Stimulated activated CD8-positive, alpha-beta memory T cell treated with anti-CD3 and anti-CD28 coated beads, Interleukin-15, amount 100 ng/mL, for 4 hours (primary cell): ENCODE measurements around the gene MALL.
"Not testable (repeated sequence)": the region's sequence is repeated elsewhere in the genome, so short reads cannot be mapped to it uniquely, and the experiment has no call there.

Source experiments
- DNase-seq, 2 donors: peaks; one replicate each; pipeline ENCODE4 v3.0.0-alpha.2; 2020; ENCODE audit warnings: low read depth in 2 of 2

The MALL gene

DNA sequence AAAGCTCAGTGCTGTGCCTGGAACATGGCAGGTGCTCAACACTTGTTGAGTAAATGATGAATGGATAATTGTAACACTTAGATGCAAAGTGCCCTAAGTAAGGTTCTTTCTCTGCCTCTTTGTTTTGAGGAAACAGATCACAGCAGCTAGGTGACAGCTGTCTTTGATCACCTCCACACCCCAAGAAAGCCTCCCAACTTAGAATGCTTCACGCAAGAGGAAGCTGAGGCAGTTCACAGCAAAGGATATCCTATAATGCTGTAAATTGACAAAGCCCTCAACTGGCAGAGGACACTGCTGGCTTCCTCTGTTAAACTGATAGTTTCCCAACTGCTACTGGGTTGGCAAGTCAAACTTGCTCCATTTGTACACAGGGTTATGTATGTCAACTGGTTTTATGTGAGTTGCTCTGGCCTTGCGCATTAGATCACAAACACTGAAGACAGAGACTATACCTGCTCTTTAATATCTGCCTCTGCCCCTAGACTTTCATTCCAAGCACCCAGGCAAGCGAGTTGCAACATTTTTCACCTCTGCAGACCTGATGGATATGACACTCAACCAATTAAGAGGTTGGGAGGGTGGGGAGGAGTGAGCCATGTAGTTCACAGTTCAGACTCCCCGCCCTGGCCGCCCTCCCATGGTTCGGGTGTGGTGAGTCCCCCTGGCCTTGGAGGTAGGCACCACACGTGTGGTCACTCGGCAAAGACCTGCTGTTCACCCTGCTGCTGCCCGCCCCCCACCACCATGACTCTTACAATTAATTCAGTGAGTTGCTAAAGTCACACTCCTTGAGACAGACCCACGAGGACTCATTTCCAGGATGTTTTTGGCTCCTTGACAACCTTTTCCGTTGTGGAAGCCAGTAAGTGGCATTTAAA, 4.8 kb upstream of the MALL start:
- DNase-seq = no peak

DNA sequence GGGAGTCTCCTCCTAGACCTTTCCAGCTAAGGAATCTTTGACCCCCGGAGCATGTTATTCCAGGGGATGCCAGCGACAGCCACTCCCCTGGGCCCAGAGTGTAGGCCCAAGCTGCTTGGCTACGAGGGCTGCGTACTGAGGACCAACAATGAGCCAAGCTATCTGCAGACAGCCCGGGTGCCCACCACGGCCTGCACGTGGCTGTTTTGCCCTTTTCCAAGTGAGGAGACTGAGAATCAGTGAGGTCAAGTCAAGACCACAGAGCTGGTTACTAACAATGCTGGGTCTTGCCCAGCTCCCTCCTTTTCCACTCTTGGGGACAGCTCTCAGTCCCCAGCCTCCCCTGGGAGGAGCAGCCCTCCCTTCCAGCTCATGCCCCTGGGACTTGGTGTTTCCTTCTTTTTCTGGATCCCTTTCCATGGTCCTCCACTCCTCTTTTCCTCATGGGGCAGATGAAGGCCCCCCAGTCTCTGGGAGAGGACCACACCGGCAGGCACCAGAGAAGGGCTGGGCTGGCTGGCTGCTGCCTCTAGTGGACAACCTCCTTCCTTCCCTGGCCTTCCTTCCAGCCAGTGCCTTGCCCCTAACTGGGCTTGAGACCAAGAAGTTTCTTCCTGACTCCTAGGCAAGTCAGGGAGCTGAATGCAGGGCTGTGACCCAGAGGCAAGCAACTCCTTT, 550 bp upstream of the MALL start:
- no peak for DNase-seq

DNA sequence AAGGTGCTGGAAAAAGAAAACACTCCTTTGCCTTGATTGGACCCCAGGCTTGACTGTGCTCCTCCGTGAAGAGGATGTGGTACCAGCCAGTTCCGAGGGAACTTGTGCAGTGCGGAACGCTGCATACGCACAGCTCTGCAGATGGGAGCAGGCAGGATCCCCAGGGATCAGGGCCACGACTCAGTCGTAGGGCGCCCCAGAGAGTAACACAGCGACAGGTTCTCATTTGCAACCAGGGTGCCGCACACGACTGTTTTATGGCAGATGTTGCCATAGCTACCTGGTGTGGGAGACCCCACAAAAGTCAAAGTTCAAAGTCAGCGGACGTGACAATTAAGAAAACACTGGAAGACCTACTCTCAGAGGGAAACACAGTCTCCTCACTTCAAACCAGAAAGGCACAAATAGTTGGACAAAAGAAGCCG, 779 bp downstream of the MALL start:
- no peak for DNase-seq

DNA sequence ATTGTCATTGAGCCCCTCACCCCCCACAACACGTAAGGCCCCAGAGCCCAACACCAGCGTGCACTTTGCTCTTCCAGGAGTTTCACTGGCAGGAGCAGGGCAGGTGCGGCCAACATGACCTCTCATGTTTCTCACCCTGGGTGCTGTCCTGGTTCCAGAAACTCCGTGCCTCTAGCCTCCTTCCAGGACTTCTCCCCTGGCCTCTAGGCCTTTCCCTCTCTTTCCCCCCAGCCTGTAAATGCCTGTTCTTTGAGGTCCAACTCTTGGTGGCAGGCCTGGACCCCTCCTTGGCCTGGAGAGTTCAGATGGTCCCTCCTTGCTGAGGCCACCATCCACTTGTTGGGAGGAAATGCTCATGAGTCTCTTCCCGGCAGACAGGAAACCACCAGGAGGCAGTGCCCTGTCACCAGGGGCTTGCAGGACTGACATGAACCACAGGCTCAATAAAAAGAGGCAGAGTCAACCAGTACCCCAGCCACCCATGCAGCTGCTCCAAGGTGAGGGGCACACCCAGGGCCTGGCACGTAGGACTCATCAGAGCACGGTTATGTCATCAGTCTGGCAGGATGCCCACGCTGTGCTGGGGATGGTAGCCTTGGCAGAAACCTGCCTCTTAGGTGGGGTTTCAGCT, 1.5 kb downstream of the MALL start:
- DNase-seq = no peak

DNA sequence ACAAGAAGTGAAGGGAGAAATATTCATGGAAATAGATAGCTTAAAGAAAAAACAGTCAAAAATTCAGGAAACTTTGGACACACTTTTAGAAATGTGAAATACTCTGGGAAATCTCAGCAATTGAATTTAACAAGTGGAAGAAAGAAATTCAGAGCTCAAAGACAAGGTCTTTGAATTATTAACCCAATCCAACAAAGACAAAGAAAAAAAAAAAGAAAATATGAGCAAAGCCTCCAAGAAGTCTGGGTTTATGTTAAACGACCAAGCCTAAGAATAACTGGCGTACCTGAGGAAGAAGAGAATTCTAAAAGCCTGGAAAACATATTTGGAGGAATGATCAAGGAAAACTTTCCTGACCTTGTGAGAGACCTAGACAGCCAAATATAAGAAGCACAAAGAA, 7.3 kb downstream of the MALL start:
- DNase-seq = not testable (repeated sequence)

DNA sequence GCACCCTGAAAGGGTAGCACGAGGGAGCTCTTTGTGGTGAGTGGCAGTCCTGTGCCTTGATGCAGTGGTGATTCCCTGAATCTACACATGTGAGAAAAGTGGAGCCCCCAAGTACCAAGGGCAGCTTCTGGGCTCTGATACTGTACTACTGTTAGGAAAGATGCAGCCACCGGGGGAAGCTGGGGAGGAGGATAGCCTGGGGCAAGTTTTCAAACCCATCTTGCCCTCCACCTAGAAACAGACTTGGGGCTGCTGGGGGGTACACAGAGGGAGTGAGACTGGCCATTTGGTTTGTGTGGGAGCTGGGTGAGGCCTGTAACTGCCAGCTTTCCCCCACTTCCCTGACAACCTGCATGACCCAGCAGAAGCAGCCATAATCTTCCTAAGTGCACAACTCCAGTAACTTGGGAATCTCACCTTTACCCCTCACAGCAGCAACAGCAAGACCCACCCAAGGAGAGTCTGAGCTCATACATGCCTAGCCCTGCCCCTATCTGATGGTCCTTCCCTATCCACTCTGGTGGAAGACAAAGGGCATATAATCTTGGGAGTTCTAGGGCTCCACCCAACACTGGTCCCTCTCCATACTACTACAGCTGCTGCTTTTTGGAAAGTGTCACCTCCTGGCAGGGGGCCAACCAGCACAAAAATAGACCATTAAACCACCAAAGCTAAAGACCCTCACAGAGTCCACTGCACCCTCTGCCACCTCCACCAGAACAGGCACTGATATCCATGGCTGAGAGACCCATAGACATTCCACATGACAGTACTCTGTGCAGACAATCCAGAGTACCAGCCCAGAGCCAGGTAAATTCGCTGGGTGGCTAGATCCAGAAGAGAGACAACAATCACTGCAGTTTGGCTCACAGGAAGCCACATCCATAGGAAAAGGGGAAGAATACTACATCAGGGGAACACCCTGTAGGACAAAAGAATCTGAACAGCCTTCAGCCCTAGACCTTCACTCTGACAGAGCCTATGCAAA, 8.2 kb downstream of the MALL start:
- DNase-seq = no peak

DNA sequence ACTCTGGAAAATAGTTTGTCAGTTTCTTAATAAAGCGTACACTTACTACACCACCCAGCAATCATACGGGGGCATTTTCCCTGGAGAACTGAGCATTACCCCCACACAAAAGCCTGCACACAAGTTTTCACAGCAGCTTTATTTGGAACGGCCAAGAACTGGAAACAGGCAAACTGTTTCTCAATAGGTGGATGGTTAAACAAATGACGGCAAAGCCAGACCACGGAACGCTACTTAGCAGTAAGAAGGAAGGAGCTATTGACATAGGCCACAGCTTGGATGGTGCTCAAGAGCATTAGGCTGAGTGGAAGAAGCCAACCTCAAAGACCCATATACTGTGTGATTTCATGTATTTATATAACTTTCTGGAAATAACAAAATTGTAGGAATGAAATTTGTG, 9.0 kb downstream of the MALL start:
- DNase-seq = no peak

DNA sequence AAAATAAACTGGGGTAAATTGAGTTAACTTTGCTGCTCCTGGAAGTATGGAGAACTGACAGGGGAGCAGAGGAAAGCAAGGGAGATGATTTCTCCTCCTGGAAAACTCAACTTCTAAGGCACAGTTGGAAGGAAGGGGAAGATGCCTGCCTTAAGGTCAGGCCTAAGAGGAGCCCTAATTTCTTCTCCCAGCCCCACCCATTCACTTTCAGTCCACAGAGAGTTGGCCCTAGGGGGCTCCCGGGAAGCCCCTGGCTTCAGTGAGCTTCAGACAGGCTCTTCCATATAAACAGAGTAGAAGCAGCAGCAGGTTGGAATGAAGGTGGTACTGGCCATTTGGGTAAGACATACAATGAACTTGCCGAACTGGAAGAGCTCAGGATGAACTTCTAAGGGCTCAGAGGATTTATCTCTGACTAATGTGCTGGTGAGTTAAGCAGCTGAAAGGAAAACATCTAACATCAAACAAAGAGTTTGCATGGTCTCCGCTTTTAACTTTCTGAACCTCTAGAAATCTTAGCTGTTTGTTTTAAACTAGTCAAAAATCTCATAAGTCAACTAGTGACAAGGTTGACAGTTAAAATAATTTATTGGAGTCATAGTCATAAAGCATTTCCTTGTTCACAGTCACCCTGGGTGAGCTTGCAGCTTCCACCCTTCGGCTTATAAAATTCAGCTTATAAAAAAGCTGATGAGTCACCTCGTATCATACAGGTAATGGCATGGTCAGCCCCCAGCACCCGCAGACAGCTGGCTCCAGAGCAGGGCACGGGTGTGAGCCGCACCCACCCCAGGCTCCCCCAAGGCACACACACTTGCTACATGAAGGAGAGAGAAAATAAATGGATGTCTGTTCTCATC, 9.8 kb downstream of the MALL start:
- no peak for DNase-seq

DNA sequence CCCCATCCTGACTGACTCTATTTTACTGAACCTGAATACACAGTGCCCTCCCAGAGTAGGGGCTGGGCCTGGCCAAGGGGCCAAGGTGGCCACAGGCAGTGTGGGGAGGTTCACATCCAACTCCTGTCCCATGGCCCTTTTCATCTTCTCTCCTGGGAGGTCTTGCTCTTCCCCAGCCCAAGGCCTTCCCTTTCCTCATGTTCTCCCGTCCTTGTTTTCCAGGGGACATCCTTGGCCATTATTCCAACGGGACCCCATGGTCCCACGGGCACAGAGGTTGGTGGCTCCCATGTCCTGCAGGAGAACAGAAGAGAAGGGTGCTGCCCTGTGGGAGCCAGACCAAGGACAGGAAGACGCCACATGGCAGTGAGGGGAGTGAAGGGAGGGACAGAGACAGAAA, 10.4 kb downstream of the MALL start:
- no peak for DNase-seq

DNA sequence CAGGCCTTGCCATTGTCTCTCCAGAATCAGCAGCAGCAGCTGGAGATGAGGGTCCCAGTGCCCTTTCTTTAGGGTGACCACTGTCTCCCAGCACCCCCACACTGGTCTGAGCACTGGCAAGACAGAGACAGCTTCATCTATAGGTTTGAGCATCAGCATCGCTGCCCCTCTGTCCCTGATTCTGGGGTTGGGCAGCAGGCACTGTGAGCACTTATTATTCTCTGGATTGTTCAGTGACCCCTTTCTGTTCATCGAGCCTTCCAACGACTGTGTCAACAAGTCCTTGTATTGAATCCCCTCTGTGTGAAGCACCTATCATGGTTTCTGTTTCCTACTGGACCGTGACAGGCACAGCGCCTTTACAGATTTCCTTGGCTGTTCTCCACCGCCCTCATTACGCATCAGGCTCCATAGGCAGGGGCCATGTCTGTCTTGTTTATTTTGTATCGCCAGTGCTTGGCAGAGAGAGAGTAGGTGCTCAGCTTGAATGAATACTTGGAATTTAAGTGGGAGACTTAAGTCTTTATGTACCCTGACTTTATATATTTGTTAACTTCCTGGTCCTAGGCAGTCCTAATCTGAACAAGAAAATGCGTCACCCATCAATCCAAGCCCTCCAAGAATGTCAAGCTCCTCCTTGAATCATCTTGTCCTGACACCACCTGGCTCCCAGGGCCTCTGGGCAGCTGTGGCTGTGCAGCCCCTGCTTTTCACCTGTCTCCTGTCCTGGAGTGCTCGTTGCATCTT, 11.4 kb downstream of the MALL start:
- no peak for DNase-seq

DNA sequence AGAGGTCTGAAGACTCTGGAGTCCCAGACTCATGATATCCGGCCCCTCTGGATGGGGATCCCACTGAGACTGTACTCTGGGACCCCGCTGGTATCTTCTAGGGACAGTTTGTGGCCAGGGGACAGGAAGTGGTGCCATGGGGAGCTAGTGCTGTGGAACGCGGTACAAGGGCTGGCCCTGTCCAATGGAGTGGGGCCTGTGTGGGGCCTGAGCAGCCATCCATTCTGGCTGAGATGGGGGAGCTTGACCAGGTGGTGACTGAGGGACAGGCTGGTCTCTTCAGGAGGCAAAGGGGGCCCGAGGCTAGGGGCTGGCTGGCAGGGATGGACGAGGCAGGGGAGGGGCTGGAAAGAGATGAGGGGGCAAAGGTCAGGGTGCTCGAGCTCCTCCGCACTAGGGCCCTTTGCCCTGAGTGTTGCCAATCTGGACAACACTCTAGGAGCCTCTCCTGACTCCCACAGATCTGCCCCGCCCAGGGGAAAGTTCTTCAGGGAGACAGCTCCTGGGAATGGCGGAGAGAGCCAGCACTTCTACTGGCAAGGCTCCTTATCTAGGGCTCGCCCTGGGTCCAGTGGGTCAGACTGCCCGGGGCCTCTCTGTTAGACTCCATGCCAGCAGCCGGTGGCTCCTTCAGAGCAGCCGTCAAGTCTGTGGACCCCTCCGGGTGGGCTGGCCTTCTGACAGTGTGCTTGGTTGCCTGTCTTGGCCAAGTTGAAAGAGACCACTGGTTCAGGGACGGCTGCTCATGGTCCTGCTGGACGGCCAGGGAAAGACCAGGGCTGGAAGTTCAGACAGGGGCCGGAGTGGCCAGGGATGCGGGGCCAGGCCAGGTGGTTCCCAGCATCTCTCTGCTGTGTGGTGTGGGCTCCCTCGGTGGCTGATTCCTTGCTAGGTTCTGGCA, 12.3 kb downstream of the MALL start:
- no peak for DNase-seq

DNA sequence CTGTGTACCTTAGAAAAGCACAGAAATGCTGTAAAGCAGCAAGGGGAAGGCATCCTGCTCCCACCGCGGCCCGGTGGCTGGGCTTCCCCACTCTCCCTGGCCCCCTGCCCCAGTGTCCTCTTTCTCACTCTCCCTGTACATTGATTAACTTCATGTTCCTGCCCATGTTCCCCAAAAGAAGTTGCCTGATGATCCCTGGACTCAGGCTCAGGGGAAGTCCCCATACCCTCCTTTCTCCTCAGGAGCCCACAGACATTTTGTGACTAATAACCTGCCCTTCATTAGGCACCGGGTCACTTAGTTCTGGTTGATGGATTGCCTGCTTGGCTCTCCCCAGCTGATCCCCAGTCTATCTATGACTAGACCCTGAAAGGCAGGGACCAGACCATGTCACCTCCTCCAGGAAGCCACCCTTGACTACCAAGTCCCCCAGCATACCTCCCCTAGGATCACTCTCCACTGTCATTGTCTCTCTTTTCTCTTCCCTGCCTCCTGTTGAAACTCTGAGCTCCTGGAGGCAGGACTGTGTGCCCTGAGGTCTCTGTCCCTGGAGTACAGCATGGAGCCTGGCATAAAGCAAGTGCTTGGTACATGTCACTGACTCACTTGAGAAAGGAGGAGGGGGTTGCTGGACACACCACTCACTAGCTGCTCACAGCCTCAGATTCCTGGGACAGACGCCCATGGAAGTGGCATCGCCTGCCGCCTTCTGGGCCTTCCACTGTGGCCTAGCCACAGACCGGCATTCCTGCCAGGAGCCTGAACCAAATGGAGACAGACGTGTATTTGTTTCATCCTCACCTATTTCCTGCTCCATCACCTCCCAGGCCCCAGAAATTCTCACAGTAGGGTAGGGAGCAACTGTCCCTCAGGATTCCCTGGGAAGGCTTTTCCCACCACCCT, 13.5 kb downstream of the MALL start:
- DNase-seq = no peak

DNA sequence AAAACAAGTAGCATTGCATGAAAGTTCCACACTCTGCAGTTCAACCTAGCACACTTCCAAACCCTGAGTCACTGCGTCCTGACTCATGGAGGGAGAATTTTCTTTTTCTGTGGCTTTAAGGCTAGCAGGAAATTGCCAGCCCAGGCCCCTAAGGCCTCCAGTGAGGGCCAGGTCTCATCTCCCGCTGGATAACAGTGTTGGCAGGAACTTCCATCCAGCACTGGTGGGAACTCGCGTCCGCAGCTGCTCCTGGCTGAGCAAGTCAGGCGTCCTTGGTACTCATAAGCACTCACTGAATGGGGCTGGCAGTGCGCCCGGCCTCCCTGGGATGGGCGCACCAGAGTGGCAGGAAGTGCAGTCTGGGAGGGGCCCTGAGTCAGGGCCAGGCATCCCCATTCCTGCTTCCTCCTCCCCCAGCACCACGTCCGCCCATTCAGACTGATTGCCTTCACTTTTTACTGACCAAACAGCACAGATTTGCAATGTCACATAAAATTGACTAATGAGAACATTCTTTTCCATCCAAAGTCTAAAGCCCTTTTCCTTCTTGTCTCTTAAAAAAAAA, 14.3 kb downstream of the MALL start:
- DNase-seq = no peak

DNA sequence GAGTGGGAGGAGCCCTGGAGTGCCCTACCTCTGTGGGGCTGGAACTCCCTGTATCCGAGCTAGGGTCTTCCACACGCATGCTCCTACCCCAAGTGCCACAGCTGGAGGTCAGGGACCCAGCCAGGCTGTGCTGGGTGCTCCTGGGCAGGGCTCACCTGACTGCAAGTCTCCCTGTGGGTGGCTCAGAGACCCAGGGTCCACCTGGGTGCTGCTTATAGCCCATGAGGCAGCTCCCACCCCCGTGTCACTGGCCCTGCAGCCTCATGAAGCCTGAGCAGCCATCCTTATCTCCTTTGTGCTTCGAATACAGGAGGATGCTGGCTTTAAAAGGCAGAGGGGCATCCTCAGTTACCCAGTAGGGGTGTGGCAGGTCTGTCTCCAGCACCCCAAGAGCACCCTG, 14.7 kb downstream of the MALL start:
- DNase-seq = not testable (repeated sequence)

DNA sequence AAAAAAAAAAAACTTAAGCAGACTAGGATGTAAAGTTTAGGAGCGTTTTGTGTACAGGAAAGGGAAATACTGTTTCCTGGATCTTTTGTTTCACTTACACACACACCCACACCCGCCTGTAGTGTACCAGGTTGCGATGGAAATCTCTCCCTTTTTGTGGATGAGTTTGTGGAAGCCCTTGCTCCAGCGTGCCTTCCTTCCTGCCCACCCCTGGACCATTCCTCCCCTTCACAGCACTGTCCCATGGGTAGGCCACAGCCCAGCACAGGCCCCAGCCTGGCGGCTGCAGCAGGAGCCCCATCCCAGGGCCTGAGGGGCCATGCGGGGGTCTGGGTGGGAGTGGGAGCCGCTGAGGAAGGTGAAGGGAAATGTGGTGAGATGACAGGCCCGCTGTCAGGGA, 15.1 kb downstream of the MALL start:
- no peak for DNase-seq

DNA sequence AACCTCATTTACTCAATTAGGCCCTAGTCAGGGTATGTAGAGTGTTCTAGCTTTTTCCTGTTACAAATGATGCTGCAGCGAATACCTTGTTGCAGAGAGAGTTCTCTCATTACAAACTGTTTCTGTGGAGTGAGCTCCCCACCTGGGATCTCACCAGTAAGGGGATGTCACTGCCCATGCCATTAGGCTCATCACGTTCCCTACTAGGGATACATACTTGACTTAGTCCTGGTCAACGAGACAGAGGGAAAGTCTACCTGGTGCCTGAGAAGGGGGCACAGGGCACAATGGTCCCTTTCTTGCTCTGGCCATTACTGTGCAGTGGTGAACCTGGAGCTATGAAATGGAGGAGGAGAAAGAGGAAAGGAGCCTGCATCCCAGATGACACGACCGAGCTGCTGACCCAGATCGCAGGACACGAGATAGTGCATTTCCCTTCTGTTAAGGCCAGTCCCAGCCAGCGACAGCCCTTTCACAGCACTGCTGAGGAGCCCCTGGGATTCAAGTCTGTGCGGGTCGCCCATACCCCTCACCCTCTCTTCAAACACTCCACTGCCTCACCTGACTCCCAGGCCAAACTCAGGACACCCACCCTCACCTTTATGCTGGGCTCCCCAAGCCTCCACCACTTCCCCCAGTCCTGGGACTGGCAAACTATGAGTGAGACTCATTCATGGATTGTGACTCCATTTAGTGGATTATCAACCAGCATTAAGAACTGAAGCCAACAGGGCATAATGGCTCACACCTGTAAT, 16.0 kb downstream of the MALL start:
- no peak for DNase-seq

DNA sequence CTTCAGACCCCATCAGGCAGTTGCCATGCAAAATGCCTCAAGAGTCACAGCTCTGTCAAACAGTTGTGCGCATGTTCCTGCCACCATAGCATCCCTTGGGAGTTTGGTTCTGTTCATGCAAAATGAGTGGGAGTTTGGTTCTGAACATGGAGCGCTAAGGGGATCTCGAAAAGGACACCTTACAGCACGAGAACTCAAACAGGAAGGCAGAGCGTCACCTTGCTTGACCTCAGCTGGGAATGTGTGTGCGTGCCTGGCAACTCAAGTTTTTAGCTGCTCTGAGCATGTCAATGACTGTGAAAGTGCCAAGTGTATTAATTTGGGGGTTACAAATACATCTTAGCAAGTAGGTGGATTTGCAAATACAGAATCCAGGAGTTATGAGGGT, 16.6 kb downstream of the MALL start:
- no peak for DNase-seq
